PC-3 (cell line): ENCODE data around the gene ELOA.

Experiments
- EZH2phosphoT487 ChIP-seq: fragments of 300-600 bp; sonication (generic); IDR thresholded peaks from 2 replicates; pipeline ENCODE4 v1.6.1; 2018; ENCODE audit warnings: mild to moderate bottlenecking, antibody characterized with exemption, low read length, borderline replicate concordance
- TF ChIP-seq, protein P1 (sequence below): fragments of 300-600 bp; sonication (generic); conservative IDR thresholded peaks from 2 replicates; pipeline ENCODE4 v1.5.1; 2017; ENCODE audit warnings: antibody characterized with exemption, low read depth, mild to moderate bottlenecking, low read length

DNA sequence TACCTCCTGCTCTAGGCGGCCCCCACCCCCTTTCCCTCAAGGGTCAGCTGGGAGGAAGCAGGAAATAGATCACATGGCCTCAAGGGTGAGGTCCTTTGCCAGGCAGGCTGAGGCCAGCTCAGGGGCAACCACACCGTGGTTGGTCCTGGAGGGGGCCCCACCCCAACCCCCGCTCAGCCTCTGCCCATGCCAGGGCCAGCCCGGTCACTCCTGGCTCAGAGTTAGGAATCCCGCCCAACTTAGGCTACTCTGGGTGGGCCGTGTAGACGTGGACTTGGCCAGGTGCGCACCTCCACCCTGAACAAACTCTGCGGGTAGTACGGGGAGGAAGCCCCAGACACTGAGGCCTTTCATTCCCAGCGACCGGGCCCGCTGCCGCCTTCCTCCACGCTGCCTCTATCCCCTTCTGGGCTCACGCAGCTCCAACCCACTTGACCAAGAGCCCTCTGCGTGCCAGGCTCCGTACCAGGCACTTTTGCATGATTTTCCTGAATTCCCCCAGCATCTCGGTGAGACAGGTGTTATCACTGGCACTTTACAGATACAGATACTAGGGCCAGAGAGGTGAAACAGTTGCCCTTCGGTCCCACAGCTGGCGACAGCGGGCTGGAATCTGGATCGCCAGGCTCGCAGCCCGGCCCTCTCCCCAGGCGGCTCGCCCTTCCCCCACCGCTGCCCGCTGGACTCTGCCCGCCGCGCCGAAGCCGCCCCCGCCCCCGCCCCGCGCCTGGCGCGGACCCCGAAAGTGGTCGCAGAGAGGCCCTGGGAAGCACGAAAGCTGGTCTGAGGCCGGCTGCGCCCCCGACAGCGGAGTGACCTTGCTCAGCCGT is 56.5 kb downstream of the ELOA start:
- TF ChIP-seq, protein P1, sequence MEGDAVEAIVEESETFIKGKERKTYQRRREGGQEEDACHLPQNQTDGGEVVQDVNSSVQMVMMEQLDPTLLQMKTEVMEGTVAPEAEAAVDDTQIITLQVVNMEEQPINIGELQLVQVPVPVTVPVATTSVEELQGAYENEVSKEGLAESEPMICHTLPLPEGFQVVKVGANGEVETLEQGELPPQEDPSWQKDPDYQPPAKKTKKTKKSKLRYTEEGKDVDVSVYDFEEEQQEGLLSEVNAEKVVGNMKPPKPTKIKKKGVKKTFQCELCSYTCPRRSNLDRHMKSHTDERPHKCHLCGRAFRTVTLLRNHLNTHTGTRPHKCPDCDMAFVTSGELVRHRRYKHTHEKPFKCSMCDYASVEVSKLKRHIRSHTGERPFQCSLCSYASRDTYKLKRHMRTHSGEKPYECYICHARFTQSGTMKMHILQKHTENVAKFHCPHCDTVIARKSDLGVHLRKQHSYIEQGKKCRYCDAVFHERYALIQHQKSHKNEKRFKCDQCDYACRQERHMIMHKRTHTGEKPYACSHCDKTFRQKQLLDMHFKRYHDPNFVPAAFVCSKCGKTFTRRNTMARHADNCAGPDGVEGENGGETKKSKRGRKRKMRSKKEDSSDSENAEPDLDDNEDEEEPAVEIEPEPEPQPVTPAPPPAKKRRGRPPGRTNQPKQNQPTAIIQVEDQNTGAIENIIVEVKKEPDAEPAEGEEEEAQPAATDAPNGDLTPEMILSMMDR = no peak
- TF ChIP-seq EZH2phosphoT487 = no peak
